Measurements from ENCODE around the gene OR10G7. TPM values are rescaled to one million over a fixed set of nuclear protein-coding genes. Genes with fewer than 3 reads are reported as not detected.

Gene OR10G7
- not detected in 2 replicates for total RNA-seq

- peak; percentile 35 for DNase-seq (ENCODE audit: low read depth)
These were observed at the start of gene OR10G7 for GRCh38 chr11:124041254-124041653. Gene OR10G7 (minus strand): TSS chr11:124041325. CDS start chr11:124039001, 2,324 bp downstream.

DNA sequence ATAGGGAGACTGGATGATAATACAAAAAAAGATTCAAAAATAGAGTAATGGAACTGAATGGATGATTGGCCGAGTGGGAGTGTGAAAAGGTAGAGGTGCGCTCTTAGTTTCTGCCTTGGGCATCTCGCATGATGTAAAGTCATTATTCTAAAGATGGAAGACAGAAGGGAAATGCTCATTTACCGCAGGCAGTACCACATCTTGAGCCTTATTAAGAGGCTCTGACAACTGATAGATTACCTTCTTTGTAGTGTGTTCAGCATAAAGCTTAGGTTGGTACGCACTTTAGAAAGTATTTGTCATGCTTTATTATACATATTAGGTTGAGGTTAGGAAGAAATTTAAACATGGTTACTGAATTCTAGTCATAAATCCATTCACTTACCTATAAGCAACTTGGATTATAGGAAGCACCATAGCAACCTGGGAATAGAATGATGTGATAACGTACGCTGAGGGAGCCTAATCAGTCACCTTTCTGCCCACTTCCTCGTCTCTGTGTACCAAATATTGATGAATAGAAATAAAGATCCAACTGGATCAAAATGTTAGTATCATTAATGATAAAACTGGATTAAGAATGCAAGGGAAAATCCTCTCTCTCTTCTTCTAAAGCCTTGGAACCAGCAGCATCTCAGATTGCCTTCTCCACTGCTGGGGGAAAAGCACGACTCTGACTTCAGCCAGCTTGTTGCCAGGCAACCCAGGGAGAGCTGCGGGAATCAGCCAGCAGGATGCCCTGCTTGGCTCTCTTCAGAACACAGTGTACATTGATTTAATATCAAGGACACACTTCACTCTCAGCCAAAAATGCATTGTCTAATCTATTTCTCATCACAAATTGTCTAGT is 45.1 kb upstream of the OR10G7 start:
- DNase-seq (ENCODE audit: low read depth), result no peak

GRCh38 chr11:124085583-124085982 is 44.5 kb upstream of the OR10G7 start:
- peak; percentile 6 for DNase-seq (ENCODE audit: low read depth)

DNA sequence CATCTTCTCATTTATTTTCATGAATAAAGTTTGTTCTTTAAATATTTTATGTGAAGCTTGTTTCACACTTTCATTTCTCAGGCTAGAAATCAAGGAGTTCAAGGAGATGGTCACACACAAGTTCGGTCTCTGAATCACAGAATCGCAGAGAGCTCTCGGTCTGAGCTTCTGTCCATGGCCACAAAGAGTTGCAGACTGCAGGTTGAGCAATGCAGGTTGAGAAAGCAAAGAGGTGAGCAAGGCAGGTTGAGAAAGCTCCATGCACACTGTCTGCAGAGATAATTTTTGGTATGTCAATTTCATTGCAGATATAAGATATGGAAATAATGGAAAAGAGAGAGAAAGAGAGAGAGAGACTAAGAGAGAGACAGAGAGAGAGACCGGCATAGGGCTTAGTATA is 41.2 kb upstream of the OR10G7 start:
- no peak for DNase-seq (ENCODE audit: low read depth)

- DNase-seq (ENCODE audit: low read depth), result no peak
These were observed 40.4 kb upstream of the OR10G7 start for GRCh38 chr11:124081483-124081882.

DNA sequence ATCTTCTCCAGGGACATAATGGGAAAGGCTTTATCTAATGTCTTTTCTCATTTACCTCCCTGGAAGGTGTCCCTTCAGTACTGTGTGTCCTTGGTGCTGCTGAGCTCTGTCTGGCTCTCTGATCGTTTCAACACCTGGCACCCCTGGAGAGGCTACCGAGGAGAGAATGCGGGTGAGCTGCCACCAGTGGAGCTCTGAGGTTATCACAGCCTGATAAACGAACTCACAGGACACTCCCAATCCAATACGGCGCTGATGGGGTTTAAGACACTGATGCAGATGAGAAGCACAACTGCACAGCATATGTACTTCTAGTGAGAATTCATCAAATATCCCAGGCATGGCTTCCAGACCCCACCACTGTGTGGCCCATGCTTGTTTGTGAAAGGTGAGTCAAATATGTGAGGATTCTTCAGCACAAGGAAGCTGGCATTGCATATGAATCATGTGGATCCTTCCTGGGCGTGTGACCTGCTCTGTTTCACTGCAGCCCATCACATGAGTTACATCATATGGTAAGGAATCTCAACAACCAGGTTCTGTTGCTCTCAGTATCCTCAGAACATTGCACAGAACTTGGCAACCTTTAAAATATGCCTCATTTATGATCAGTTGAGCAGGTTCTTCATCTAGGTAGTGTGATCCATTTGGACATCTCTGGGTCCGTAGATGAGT is 39.3 kb upstream of the OR10G7 start:
- DNase-seq (ENCODE audit: low read depth), result peak; percentile 52

- DNase-seq (ENCODE audit: low read depth), result no peak
These were observed 38.7 kb upstream of the OR10G7 start for GRCh38 chr11:124079631-124080326.

- DNase-seq (ENCODE audit: low read depth), result no peak
These were observed 37.5 kb upstream of the OR10G7 start for GRCh38 chr11:124078591-124078990.

GRCh38 chr11:124077266-124077665 is 36.1 kb upstream of the OR10G7 start:
- no peak for DNase-seq (ENCODE audit: low read depth)

- DNase-seq (ENCODE audit: low read depth), result no peak
These were observed 34.9 kb upstream of the OR10G7 start for GRCh38 chr11:124075841-124076651.

DNA sequence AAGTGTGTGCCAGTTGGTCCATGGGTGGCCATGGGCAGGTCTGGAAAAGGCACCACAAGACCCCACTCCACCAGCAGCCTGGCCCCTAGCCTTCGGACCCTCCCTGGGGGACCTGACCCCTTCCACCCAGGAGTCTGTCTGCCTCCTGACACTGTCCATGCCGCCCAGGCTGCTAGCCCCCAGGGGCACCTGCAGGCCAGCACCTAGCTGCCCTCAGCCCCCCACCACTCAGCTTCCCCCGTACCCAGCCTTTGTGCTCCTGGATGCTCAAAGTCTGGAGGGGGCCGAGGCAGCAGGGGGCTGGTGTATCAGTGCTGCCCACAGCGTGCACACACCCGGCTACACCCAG is 34.3 kb upstream of the OR10G7 start:
- DNase-seq (ENCODE audit: low read depth), result no peak

DNA sequence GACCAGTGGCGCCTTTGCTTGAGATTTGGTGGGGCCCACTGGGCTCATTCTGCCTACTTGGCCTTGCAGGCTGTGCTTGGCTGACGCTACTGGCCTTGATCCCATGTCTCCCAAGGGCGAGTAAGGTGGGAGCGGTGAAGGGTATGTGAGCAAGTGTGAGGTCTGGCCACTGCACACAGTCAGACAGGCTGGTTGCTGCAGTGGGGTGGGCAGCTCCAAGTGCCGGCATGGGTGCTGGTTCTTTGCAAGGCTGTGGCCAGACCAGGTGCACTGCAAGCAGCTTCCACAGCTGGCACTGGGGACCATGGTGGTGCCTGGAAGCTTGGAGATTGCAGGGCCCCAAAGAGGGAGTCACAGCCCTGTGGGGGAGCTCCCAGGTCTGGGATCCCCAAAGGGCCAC is 33.4 kb upstream of the OR10G7 start:
- DNase-seq (ENCODE audit: low read depth), result no peak

GRCh38 chr11:124072147-124072546 is 31.0 kb upstream of the OR10G7 start:
- no peak for DNase-seq (ENCODE audit: low read depth)

GRCh38 chr11:124071623-124071948 is 30.5 kb upstream of the OR10G7 start:
- peak; percentile 4 for DNase-seq (ENCODE audit: low read depth)

- peak; percentile 74 for DNase-seq (ENCODE audit: low read depth)
These were observed 29.9 kb upstream of the OR10G7 start for GRCh38 chr11:124070915-124071622.

- DNase-seq (ENCODE audit: low read depth), result peak; percentile 42
These were observed 28.6 kb upstream of the OR10G7 start for GRCh38 chr11:124069429-124070401.

- DNase-seq (ENCODE audit: low read depth), result no peak
These were observed 27.5 kb upstream of the OR10G7 start for GRCh38 chr11:124068601-124069110.

- DNase-seq (ENCODE audit: low read depth), result no peak
These were observed 11.8 kb upstream of the OR10G7 start for GRCh38 chr11:124052966-124053365.

- peak; percentile 12 for DNase-seq (ENCODE audit: low read depth)
These were observed 9.6 kb upstream of the OR10G7 start for GRCh38 chr11:124050748-124051147.

GRCh38 chr11:124043420-124043819 is 2.3 kb upstream of the OR10G7 start:
- DNase-seq (ENCODE audit: low read depth), result no peak

Measured in renal cortical epithelial cell (primary cell).